ENCODE data around the gene CGB7. TPM values are rescaled to one million over a fixed set of nuclear protein-coding genes. Genes with fewer than 3 reads are reported as not detected.

The CGB7 gene
- total and polyA plus RNA-seq, 10 of the 15 experiments (the other 5 are each of a cell fraction or from before 2014, with no cell fraction given): 0.06 TPM; not detected in 9

GRCh38 chr19:49064768-49065611 is 7.4 kb upstream of the CGB7 start, which contains the start of gene NTF4:
Gene NTF4 (minus strand): TSS chr19:49064818. CDS start chr19:49061997, 2,821 bp downstream.
- CTCF ChIA-PET: interaction anchor here (1.1 kb wide), 1 partner anchor 33 kb away, joined by 3 read pairs; no protein-coding TSS in a partner anchor
- POLR2A ChIA-PET: no interaction called here
- Histone ChIP-seq H3K9me3 (replicated peaks; ENCODE audit: control insufficient read depth, insufficient read depth, low read length) (no peaks in the 10 kb centered on the region), H3K4me1 (ENCODE audit: control insufficient read depth, insufficient read depth, low read length) (no peaks in the 10 kb centered on the region), H3K36me3 (ENCODE audit: control insufficient read depth in 2 of 2, insufficient read depth in 2 of 2, low read length in 1 of 2) (no peaks in the 10 kb centered on the region), H3K9ac (ENCODE audit: control insufficient read depth, insufficient read depth, low read length) (no peak within 1 kb of the TSS), H3K27me3 (replicated peaks in 1 of 2; ENCODE audit: control insufficient read depth in 2 of 2, insufficient read depth in 2 of 2, low read length in 1 of 2) (peaks cover 2 to 3% of the 10 kb centered on the region in 2 experiments), H3K27ac (ENCODE audit: control insufficient read depth, insufficient read depth) (no peak within 1 kb of the TSS), H3K79me2 (ENCODE audit: control insufficient read depth, insufficient read depth, low read length) (no peaks in the 10 kb centered on the region), H4K20me1 (ENCODE audit: control insufficient read depth, insufficient read depth) (no peaks in the 10 kb centered on the region), H2AFZ (ENCODE audit: control insufficient read depth, low read depth, low read length) (no peak within 1 kb of the TSS), H3K4me2 (ENCODE audit: control insufficient read depth, insufficient read depth) (no peak within 1 kb of the TSS), H3K4me3 (no peak within 1 kb of the TSS)
- SMC1A ChIA-PET (ENCODE audit: uncharacterized antibody, unreplicated experiment): no interaction called here
- peak; percentile 48 for ATAC-seq
- RAD21 ChIA-PET (ENCODE audit: unreplicated experiment): interaction anchor here (0.6 kb wide), 1 partner anchor 299 kb away, joined by 3 read pairs; no protein-coding TSS in a partner anchor
- in situ Hi-C loops (cut with MboI) (no loop called here), intact Hi-C loops (cut with micrococcal nuclease; ENCODE audit: unreplicated experiment) (no loop called here)
- FAIRE-seq: no peak
- BruUV-seq (replicated peaks): no TSS peak
- WGBS (ENCODE audit: insufficient coverage, insufficient replicate concordance, low lambda C conversion rate, missing lambda C conversion rate): 8% methylated on average over 7 of the region's 53 CpGs
- DNase-seq (ENCODE audit: low read depth, low spot score): no peak
- TF ChIP-seq CBX3 (IDR thresholded peaks at IDR 0.05; ENCODE audit: borderline replicate concordance, low read depth): no peak
- TF ChIP-seq E4F1 (IDR thresholded peaks at IDR 0.05; ENCODE audit: borderline replicate concordance, partially characterized antibody): no peak
- no peak for TF ChIP-seq CTCF (IDR thresholded peaks at IDR 0.05 in 2 of 3, conservative IDR thresholded peaks at IDR 0.05 in 1 of 3; ENCODE audit: control insufficient read depth in 2 of 3, extremely low read depth in 1 of 3, insufficient read depth in 1 of 3, low read depth in 3 of 3, low read length in 3 of 3)
- no peak for TF ChIP-seq HSF1 (IDR thresholded peaks at IDR 0.05; ENCODE audit: low read depth, low read length)
- no peak for TF ChIP-seq TAF1 (IDR thresholded peaks at IDR 0.05; ENCODE audit: borderline replicate concordance, low read depth, low read length)
- no peak for TF ChIP-seq RB1 (IDR thresholded peaks at IDR 0.05; ENCODE audit: borderline replicate concordance)
- TF ChIP-seq SKIL (IDR thresholded peaks at IDR 0.05; ENCODE audit: low read depth, poor library complexity, severe bottlenecking): no peak
- no peak for TF ChIP-seq ZNF217 (IDR thresholded peaks at IDR 0.05)
- TF ChIP-seq ZBED1 (IDR thresholded peaks at IDR 0.05; ENCODE audit: borderline replicate concordance): no peak
- no peak for TF ChIP-seq EGR1 (IDR thresholded peaks at IDR 0.05; ENCODE audit: borderline replicate concordance in 1 of 2, low read depth in 2 of 2, low read length in 2 of 2)
- no peak for TF ChIP-seq NKRF (conservative IDR thresholded peaks at IDR 0.05)
- no peak for TF ChIP-seq ESRRA (IDR thresholded peaks at IDR 0.05; ENCODE audit: low read length)

All from GM12878 (cell line).